ENCODE results near the gene SAPCD2. TPM values are rescaled to one million over a fixed set of nuclear protein-coding genes. Genes with fewer than 3 reads are reported as not detected.
A peak's percentile ranks its signal among the peaks of the same experiment; 100 is the strongest.

The SAPCD2 gene
- total and polyA plus RNA-seq, 2 experiments from 2014 or later: 13.4 to 60.3 TPM

GRCh38 chr9:137026828-137027227 is 43.5 kb downstream of the SAPCD2 start:
- H2AFZ ChIP-seq: no peak overlapping the region
- H3K4me1 Mint-ChIP-seq: no peaks in the 10 kb centered on the region; the same call in 2 of the 3 replicates
- TF ChIP-seq POLR2AphosphoS5 (IDR thresholded peaks at IDR 0.05; ENCODE audit: low read depth): no peak
- no peak for TF ChIP-seq ZNF114 (CRISPR knock-in tag; IDR thresholded peaks at IDR 0.05)
- no peak for TF ChIP-seq NANOG (IDR thresholded peaks at IDR 0.05; ENCODE audit: borderline replicate concordance)
- H3K36me3 ChIP-seq (ENCODE audit: insufficient read depth): no peaks in the 10 kb centered on the region
- H3K9me2 ChIP-seq (ENCODE audit: insufficient read depth): no peaks in the 10 kb centered on the region
- H3K27ac Mint-ChIP-seq: no peak overlapping the region
- no peaks in the 10 kb centered on the region for H3K36me3 Mint-ChIP-seq (ENCODE audit: low read depth)
- H4K20me1 ChIP-seq (replicated peaks; ENCODE audit: insufficient read depth): no peaks in the 10 kb centered on the region
- H3K4me2 ChIP-seq: no peak overlapping the region; the same call in 1 of the 2 replicates
- H3K4me3 ChIP-seq: peak overlapping the region; percentile 57; the same call in 1 of the 2 replicates
- no peaks in the 10 kb centered on the region for H3K9me3 Mint-ChIP-seq
- H3K4me3 Mint-ChIP-seq: no peak overlapping the region; the same call in 2 of the 3 replicates
- peaks cover 21% of the 10 kb centered on the region for H3K27me3 ChIP-seq (ENCODE audit: insufficient read depth)
- H3K79me2 ChIP-seq (replicated peaks; ENCODE audit: insufficient read depth): no peaks in the 10 kb centered on the region
- H3K27ac ChIP-seq (ENCODE audit: low read depth): no peak overlapping the region
- no peak for ATAC-seq
- DNase-seq (ENCODE audit: low spot score): no peak
- peaks cover 27% of the 10 kb centered on the region for H3K27me3 Mint-ChIP-seq (ENCODE audit: insufficient read depth, low read depth, poor library complexity)
- H3K4me1 ChIP-seq (ENCODE audit: insufficient read depth): peaks cover 7% of the 10 kb centered on the region; the same call in 1 of the 2 replicates
- 0 out of 2 replicates have a peak, but pooled peaks cover 6% of the 10 kb centered on the region for H3F3A ChIP-seq (replicated peaks; ENCODE audit: low read depth)

- Histone ChIP-seq H3F3A (replicated peaks; ENCODE audit: low read depth) (0 out of 2 replicates have a peak, but pooled peaks cover 6% of the 10 kb centered on the region), H3K9me2 (ENCODE audit: insufficient read depth) (no peaks in the 10 kb centered on the region), H3K27me3 (ENCODE audit: insufficient read depth) (peaks cover 21% of the 10 kb centered on the region), H3K4me2 (no peak overlapping the region), H3K79me2 (replicated peaks; ENCODE audit: insufficient read depth) (no peaks in the 10 kb centered on the region), H3K4me1 (ENCODE audit: insufficient read depth) (peaks cover 7% of the 10 kb centered on the region; the same call in 1 of the 2 replicates), H3K27ac (ENCODE audit: low read depth) (no peak overlapping the region), H4K20me1 (replicated peaks; ENCODE audit: insufficient read depth) (no peaks in the 10 kb centered on the region), H3K4me3 (no peak overlapping the region), H2AFZ (no peak overlapping the region), H3K36me3 (ENCODE audit: insufficient read depth) (no peaks in the 10 kb centered on the region)
- Mint-ChIP-seq H3K4me1 (no peaks in the 10 kb centered on the region; the same call in 2 of the 3 replicates), H3K27ac (no peak overlapping the region), H3K9me3 (no peaks in the 10 kb centered on the region), H3K27me3 (ENCODE audit: insufficient read depth, low read depth, poor library complexity) (peaks cover 26% of the 10 kb centered on the region), H3K4me3 (no peak overlapping the region), H3K36me3 (ENCODE audit: low read depth) (no peaks in the 10 kb centered on the region)
- DNase-seq (ENCODE audit: low spot score) (no peak), ATAC-seq (no peak)
- TF ChIP-seq ETS1 (IDR thresholded peaks at IDR 0.05): no peak
- TF ChIP-seq JUNB (IDR thresholded peaks at IDR 0.05; ENCODE audit: unreplicated experiment): no peak
- TF ChIP-seq ZNF114 (CRISPR knock-in tag; IDR thresholded peaks at IDR 0.05): no peak
- TF ChIP-seq ZNF331 (CRISPR knock-in tag; IDR thresholded peaks at IDR 0.05; ENCODE audit: low read depth): no peak
These were observed 44.0 kb downstream of the SAPCD2 start for GRCh38 chr9:137026384-137026783.

DNA sequence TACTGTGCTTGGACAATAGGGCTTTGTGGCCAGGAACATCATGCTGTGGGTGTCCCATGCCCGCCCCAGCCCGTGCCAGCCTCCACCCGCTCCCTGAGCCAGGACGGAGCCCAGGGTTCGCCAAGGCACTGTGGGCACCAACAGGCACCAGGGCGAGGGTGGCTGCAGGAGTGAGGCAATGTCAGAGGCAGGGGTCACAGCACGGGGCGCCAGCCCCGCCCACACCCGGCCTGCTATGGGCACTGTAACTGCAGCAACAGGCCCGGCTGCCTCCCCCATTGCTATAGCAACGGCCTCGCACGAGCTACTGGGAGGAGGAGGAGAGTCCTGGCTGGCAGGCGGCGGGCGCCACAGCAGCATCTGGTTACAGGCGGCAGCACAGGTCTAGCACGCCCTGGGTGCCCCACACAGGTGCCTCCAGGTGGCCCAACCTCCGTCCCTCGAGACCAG is 44.8 kb downstream of the SAPCD2 start:
- Histone ChIP-seq H3K79me2 (replicated peaks; ENCODE audit: insufficient read depth) (no peaks in the 10 kb centered on the region), H3K4me2 (no peak overlapping the region), H4K20me1 (replicated peaks; ENCODE audit: insufficient read depth) (no peaks in the 10 kb centered on the region), H3K36me3 (ENCODE audit: insufficient read depth) (no peaks in the 10 kb centered on the region), H3F3A (replicated peaks; ENCODE audit: low read depth) (0 out of 2 replicates have a peak, but pooled peaks cover 6% of the 10 kb centered on the region), H3K27ac (ENCODE audit: low read depth) (no peak overlapping the region), H3K9me2 (ENCODE audit: insufficient read depth) (no peaks in the 10 kb centered on the region), H3K4me3 (no peak overlapping the region), H3K27me3 (ENCODE audit: insufficient read depth) (peaks cover 21% of the 10 kb centered on the region), H3K4me1 (ENCODE audit: insufficient read depth) (peaks cover 7% of the 10 kb centered on the region; the same call in 1 of the 2 replicates), H2AFZ (no peak overlapping the region)
- H3K27me3 Mint-ChIP-seq (ENCODE audit: insufficient read depth, low read depth, poor library complexity): peaks cover 26% of the 10 kb centered on the region
- ATAC-seq: no peak
- H3K36me3 Mint-ChIP-seq (ENCODE audit: low read depth): no peaks in the 10 kb centered on the region
- H3K4me3 Mint-ChIP-seq: no peak overlapping the region
- H3K4me1 Mint-ChIP-seq: no peaks in the 10 kb centered on the region; the same call in 2 of the 3 replicates
- no peak overlapping the region for H3K27ac Mint-ChIP-seq
- no peak for DNase-seq (ENCODE audit: low spot score)
- H3K9me3 Mint-ChIP-seq: no peaks in the 10 kb centered on the region
- no peak for TF ChIP-seq ETS1 (IDR thresholded peaks at IDR 0.05)
- no peak for TF ChIP-seq EZH2 (IDR thresholded peaks at IDR 0.05; ENCODE audit: low read depth, unreplicated experiment)
- TF ChIP-seq JUNB (IDR thresholded peaks at IDR 0.05; ENCODE audit: unreplicated experiment): no peak
- TF ChIP-seq, protein P1, sequence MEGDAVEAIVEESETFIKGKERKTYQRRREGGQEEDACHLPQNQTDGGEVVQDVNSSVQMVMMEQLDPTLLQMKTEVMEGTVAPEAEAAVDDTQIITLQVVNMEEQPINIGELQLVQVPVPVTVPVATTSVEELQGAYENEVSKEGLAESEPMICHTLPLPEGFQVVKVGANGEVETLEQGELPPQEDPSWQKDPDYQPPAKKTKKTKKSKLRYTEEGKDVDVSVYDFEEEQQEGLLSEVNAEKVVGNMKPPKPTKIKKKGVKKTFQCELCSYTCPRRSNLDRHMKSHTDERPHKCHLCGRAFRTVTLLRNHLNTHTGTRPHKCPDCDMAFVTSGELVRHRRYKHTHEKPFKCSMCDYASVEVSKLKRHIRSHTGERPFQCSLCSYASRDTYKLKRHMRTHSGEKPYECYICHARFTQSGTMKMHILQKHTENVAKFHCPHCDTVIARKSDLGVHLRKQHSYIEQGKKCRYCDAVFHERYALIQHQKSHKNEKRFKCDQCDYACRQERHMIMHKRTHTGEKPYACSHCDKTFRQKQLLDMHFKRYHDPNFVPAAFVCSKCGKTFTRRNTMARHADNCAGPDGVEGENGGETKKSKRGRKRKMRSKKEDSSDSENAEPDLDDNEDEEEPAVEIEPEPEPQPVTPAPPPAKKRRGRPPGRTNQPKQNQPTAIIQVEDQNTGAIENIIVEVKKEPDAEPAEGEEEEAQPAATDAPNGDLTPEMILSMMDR (conservative IDR thresholded peaks at IDR 0.05; ENCODE audit: low read depth in 2 of 2): no peak
- no peak for TF ChIP-seq NANOG (IDR thresholded peaks at IDR 0.05; ENCODE audit: borderline replicate concordance)
- TF ChIP-seq CREB1 (CRISPR knock-in tag; IDR thresholded peaks at IDR 0.05; ENCODE audit: low read depth): no peak
- TF ChIP-seq ZNF114 (CRISPR knock-in tag; IDR thresholded peaks at IDR 0.05): no peak
- no peak for TF ChIP-seq POLR2AphosphoS5 (IDR thresholded peaks at IDR 0.05; ENCODE audit: low read depth)
- no peak for TF ChIP-seq REST (IDR thresholded peaks at IDR 0.05; ENCODE audit: unreplicated experiment)
- no peak for TF ChIP-seq EZH2phosphoT487 (IDR thresholded peaks at IDR 0.05; ENCODE audit: unreplicated experiment)
- TF ChIP-seq ZNF331 (CRISPR knock-in tag; IDR thresholded peaks at IDR 0.05; ENCODE audit: low read depth): no peak
